Chondrocyte (in vitro differentiated cells): ENCODE measurements around the gene AK1. TPM values are rescaled to one million over a fixed set of nuclear protein-coding genes. Genes with fewer than 3 reads are reported as not detected.
"Not testable (repeated sequence)": the region's sequence is repeated elsewhere in the genome, so short reads cannot be mapped to it uniquely, and the experiment has no call there.

ENCODE experiments used
- DNase-seq: peaks from one replicate; pipeline ENCODE4 v3.0.0; 2021; ENCODE audit warnings: mixed read lengths, low spot score
- H3K27ac Mint-ChIP-seq: one replicate; pipeline ENCODE4 v1.8.0; 2021; ENCODE audit warnings: mild to moderate bottlenecking, moderate library complexity, mixed read lengths; ENCODE audit not compliant: unreplicated experiment
- H3K27me3 Mint-ChIP-seq: 2 replicates; pipeline ENCODE4 v1.8.0; 2021; ENCODE audit warnings: low read depth, mixed read lengths
- H3K36me3 Mint-ChIP-seq: 2 replicates; pipeline ENCODE4 v1.8.0; 2021; ENCODE audit warnings: low read depth, mixed read lengths
- H3K4me1 Mint-ChIP-seq: 2 replicates; pipeline ENCODE4 v1.8.0; 2021; ENCODE audit warnings: low read depth, mild to moderate bottlenecking, mixed read lengths
- H3K4me3 Mint-ChIP-seq: one replicate; pipeline ENCODE4 v1.8.0; 2021; ENCODE audit warnings: mild to moderate bottlenecking, moderate library complexity, mixed read lengths; ENCODE audit not compliant: unreplicated experiment
- H3K9me3 Mint-ChIP-seq: 2 replicates; pipeline ENCODE4 v1.8.0; 2021; ENCODE audit warnings: low read depth, mixed read lengths
- total RNA-seq: library from RNA; stranded (reverse); gene quantifications from 3 replicates; pipeline ENCODE4 v1.2.1, GENCODE V29; 2021
- TF ChIP-seq, protein P1 (sequence below): fragments of 200-600 bp; sonication (generic); IDR thresholded peaks from 2 replicates; pipeline ENCODE4 v1.5.0; 2021; ENCODE audit warnings: antibody characterized with exemption, mild to moderate bottlenecking, moderate library complexity

The AK1 gene
- total RNA-seq, 1 donor from 2014 or later = 77.2 TPM

DNA sequence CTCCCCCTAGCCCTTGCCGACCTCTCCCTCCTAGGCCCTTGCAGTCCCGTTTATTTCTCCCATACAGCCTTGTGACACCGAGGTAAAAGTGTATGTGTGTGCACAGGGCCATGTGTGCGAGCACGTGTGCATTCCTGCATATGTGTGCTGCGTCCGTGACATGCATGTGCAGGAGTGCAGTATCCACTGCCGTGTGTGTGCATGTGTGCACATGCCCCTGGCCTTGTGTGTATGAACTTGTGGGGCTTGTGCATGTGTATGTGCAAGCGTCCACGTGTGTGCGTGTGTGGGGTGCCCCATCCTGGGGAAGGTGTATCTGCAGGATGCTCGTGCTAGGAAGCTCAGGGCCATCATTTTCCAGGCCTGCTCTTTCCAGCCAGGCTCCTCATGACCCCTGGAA lies 6.6 kb downstream of the AK1 start:
- Mint-ChIP-seq H3K27me3 (no peaks in the 10 kb centered on the region), H3K36me3 (peaks cover 16% of the 10 kb centered on the region), H3K4me1 (peaks cover 19% of the 10 kb centered on the region), H3K27ac (no peak overlapping the region), H3K9me3 (no peaks in the 10 kb centered on the region), H3K4me3 (no peak overlapping the region)
- DNase-seq = no peak
- TF ChIP-seq, protein P1, sequence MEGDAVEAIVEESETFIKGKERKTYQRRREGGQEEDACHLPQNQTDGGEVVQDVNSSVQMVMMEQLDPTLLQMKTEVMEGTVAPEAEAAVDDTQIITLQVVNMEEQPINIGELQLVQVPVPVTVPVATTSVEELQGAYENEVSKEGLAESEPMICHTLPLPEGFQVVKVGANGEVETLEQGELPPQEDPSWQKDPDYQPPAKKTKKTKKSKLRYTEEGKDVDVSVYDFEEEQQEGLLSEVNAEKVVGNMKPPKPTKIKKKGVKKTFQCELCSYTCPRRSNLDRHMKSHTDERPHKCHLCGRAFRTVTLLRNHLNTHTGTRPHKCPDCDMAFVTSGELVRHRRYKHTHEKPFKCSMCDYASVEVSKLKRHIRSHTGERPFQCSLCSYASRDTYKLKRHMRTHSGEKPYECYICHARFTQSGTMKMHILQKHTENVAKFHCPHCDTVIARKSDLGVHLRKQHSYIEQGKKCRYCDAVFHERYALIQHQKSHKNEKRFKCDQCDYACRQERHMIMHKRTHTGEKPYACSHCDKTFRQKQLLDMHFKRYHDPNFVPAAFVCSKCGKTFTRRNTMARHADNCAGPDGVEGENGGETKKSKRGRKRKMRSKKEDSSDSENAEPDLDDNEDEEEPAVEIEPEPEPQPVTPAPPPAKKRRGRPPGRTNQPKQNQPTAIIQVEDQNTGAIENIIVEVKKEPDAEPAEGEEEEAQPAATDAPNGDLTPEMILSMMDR = no peak

DNA sequence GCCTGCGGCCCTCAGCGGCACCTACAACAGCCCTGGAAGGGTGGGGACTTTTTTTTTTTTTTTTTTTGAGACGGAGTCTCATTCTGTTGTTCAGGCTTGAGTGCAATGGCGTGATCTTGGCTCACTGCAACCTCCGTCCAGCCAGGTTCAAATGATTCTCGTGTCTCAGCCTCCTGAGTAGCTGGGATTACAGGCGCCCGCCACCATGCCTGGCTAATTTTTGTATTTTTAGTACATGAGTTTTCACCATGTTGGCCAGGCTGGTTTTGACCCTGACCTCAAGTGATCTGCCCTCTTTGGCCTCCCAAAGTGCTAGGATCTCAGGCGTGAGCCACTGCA lies 7.4 kb downstream of the AK1 start:
- TF ChIP-seq, protein P1 = peak; percentile 34
- Mint-ChIP-seq H3K36me3 (peaks cover 18% of the 10 kb centered on the region), H3K4me1 (peaks cover 11% of the 10 kb centered on the region)
- not testable (repeated sequence) for H3K9me3 Mint-ChIP-seq, DNase-seq, H3K27ac Mint-ChIP-seq, H3K27me3 Mint-ChIP-seq, H3K4me3 Mint-ChIP-seq

DNA sequence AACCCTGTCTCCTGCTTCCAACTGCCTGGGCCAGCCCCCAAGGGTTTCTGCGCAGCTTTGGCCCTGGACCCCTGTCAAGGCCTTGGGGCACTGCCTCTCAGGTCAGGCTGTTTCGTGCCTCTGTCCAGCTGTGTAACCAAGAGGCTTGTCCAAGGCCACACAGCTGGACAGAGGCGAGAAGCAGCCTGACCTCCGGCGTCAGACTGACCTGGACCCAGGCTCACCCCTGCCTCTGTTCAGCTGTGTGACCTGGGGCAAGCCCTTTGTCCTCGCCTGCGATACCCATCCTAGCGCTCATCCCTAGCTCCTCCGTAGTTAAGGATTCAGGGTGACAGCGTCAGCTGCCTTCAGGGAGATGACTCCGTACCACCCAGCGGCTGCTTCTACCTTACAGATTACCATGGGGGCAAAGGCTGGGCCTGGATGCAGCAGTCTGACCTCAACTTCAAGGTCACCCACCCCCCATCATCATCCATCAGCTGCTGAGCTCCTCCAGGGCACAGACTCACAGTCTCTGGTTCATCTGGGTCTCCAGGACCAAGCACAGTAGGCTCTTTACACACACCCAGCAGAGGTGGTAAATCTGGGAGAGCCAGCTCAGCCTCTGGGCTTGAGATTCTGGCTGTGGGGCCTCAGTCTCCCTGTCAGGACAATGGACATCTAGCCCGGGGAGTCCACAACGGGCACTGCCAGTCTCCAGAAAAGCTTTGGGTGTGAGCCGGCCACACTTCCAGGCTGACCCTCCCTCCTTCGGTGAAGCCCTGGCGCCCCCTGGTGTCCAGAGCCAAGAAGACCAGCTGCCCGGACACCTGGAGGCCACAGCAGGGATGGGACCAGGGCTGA lies 7.9 kb downstream of the AK1 start:
- Mint-ChIP-seq H3K27ac (no peak overlapping the region), H3K36me3 (peaks cover 18% of the 10 kb centered on the region), H3K4me1 (peaks cover 8% of the 10 kb centered on the region), H3K9me3 (no peaks in the 10 kb centered on the region), H3K27me3 (no peaks in the 10 kb centered on the region), H3K4me3 (no peak overlapping the region)
- DNase-seq = no peak
- TF ChIP-seq, protein P1 = peak; percentile 90

DNA sequence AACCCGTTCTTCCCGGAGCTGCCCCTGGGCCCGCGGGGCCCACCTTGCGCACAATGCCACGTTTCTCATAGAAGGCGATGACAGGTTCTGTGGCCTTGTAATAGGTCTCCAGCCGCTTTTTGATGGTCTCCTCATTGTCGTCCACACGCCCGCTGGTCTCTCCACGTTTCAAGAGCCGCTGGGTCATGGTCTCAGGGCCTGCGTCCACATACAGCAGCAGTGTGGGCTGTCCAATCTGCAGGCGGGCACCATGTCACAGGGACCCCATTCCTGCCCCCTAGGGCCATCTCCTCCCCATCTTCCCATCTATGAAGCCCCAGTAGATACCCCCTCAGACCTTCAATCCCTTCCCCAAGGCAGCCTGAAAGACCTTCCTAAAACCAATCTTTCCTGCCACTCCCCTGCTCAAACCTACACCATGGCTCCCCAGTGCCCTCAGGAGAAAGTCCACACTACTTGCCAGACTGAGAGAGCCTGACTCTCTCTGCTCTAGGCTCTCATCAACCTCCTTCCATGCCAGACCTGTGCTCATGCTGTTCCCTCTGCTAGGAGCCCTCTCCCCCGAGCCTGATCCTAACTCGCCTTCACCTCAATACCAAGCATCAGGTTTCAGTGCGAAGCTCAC lies 9.1 kb downstream of the AK1 start:
- Mint-ChIP-seq H3K27ac (no peak overlapping the region), H3K27me3 (no peaks in the 10 kb centered on the region), H3K9me3 (no peaks in the 10 kb centered on the region), H3K36me3 (peaks cover 18% of the 10 kb centered on the region), H3K4me3 (no peak overlapping the region), H3K4me1 (no peaks in the 10 kb centered on the region)
- TF ChIP-seq, protein P1 = no peak
- DNase-seq = no peak

DNA sequence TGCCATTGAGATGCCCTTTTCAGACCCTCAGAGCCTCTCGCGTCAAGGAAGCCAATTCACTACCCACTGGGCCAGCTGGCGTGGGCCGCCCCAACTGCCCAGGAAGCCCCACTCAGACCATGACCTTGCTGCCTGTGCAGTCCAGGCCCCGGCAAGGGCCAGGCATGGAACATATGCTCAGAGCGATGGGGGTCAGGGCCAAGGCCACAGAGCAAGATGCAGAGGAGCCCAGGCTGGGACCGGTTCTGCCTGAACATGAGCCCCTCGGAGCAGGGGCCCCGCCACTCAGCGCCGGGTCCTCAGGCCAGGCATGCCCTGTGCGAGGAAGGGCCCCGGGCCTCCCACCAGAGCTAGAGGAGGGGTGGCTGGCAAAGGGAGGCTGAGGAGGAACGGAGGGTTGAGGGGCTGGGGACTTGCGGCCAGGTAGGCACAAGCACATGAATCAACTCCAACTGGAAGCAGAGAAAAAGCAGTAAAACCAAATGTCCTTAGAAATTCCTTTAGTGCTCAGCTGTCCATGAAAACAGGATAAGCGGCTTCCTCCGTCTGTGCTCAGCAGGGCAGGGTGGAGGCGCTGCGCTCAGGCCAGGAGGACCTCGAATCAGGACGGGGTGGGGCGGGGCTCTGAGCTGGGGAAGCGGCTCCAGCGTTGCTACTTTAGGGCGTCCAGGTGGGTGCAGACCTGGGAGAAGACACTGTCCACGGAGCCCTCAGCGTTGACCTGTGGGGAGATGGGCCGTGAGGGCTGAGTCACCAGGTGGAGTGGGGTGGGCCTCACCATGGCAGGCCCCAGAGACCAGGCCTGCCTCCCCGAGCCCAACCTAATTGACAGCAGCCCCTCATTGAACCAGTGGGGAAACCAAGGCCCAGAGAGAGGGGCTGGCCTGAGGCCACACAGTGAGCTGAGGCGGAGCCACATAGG lies 9.9 kb downstream of the AK1 start:
- DNase-seq = no peak
- Mint-ChIP-seq H3K4me1 (no peaks in the 10 kb centered on the region), H3K4me3 (no peak overlapping the region), H3K27me3 (no peaks in the 10 kb centered on the region), H3K36me3 (peaks cover 18% of the 10 kb centered on the region), H3K27ac (no peak overlapping the region), H3K9me3 (no peaks in the 10 kb centered on the region)
- TF ChIP-seq, protein P1 = no peak
